ENCODE data around the gene APOL6. TPM values are rescaled to one million over a fixed set of nuclear protein-coding genes. Genes with fewer than 3 reads are reported as not detected.

APOL6 gene
- total and polyA plus RNA-seq, 2 of the 4 experiments (the other 2 are of a cell fraction) = 1.2 to 7.2 TPM

DNA sequence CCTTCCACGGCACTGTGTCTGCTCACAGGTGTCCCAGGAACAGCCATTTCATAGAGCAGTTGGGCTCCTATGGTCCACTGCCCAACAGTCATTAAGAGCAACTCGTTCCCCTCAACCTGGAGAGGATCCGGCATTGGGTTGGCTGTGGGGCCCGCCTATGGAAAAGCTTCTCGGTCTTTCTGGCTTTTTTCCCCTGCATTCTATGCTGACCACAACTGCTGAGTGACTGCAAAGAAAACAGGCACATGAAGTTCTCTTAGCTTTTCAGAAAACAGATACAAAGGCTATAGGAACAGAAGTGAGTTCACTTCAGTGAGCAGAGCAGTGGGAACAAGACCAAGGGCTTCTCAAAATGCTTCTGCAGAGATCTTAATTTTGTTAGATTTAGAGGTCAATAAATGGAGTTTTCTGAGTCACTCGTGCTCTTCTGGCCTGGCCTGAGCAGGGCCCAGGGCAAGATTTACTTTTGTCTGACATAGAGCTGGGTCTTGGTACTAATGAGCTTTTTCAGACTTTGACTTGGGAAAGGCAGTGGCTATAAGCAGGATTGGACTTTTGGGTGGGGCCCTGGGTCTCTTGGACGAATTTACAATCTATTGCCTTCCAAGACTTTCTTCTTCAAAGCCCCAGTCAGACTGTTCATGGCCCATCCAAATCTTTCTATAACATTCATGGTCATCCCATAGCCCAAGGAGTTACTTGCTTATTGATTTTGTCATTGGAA is 55.8 kb downstream of the APOL6 start:
- Histone ChIP-seq H2AK5ac (ENCODE audit: low read depth, low read length) (peak overlapping the region; percentile 74), H3K14ac (replicated peaks; ENCODE audit: low read depth, low read length) (peak overlapping the region; percentile 74), H3K9me3 (ENCODE audit: control insufficient read depth, insufficient read depth, low read length) (no peaks in the 10 kb centered on the region), H2BK15ac (ENCODE audit: low read depth, low read length) (peak overlapping the region; percentile 29; the same call in 2 of the 3 replicates), H3K4me2 (ENCODE audit: low read depth, low read length) (no peak overlapping the region), H3K56ac (ENCODE audit: extremely low read depth, insufficient read depth, low read length) (no peak overlapping the region), H2AFZ (replicated peaks; ENCODE audit: low read length, poor library complexity) (peak overlapping the region; percentile 53), H3K36me3 (ENCODE audit: control insufficient read depth, insufficient read depth, low read length) (no peaks in the 10 kb centered on the region), H3K18ac (ENCODE audit: low read depth, low read length) (peak overlapping the region; percentile 20), H2AK9ac (replicated peaks; ENCODE audit: low read depth, low read length, poor library complexity) (no peak overlapping the region), H3K9ac (ENCODE audit: low read depth, low read length) (no peak overlapping the region), H3K27ac (ENCODE audit: insufficient read depth, low read length) (no peak overlapping the region), H3K4me3 (ENCODE audit: insufficient read depth, low read depth, low read length) (no peak overlapping the region), H3K4ac (ENCODE audit: low read depth, low read length) (peak overlapping the region; percentile 31), H4K91ac (ENCODE audit: insufficient read depth, low read depth, low read length) (peak overlapping the region; percentile 68; the same call in 1 of the 2 replicates), H2BK20ac (ENCODE audit: low read depth, low read length) (peak overlapping the region; percentile 55), H4K20me1 (ENCODE audit: insufficient read depth, low read length) (no peaks in the 10 kb centered on the region; the same call in 1 of the 2 replicates), H2BK5ac (ENCODE audit: low read depth, low read length, poor library complexity, severe bottlenecking) (no peak overlapping the region), H3K23ac (ENCODE audit: low read depth, low read length) (no peak overlapping the region; the same call in 1 of the 2 replicates), H3K9me1 (ENCODE audit: insufficient read depth, low read length) (peaks cover 12% of the 10 kb centered on the region; the same call in 1 of the 2 replicates), H4K8ac (ENCODE audit: low read depth in 2 of 2, low read length in 2 of 2) (peak overlapping the region in 1 of 2 experiments; percentile 45; a peak in 2 of 4 replicates), H3K27me3 (ENCODE audit: control insufficient read depth, insufficient read depth, low read length) (no peaks in the 10 kb centered on the region), H4K5ac (ENCODE audit: low read depth, low read length) (peak overlapping the region; percentile 41; the same call in 1 of the 2 replicates), H2BK120ac (ENCODE audit: low read depth, low read length) (peak overlapping the region; percentile 58), H3K4me1 (ENCODE audit: control insufficient read depth, insufficient read depth, low read length) (peaks cover 18% of the 10 kb centered on the region), H3K79me1 (ENCODE audit: low read depth in 1 of 2, low read length in 2 of 2) (no peaks in the 10 kb centered on the region; a peak in 1 of 4 replicates)
- ChIA-PET CTCF (no interaction called here), POLR2A (ENCODE audit: unreplicated experiment) (interaction anchor here (0.7 kb wide), 1 partner anchor 13 kb away, joined by 3 read pairs; the partner anchor contains the start of gene APOL5)
- dilution Hi-C loops (cut with HindIII; ENCODE audit: low sequenced_read_pairs, unreplicated experiment) (no loop called here), intact Hi-C loops (cut with micrococcal nuclease) (no loop called here), in situ Hi-C loops (cut with MboI; ENCODE audit: low sequenced_read_pairs) (no loop called here)
- DNase-seq = peak; percentile 6
- peak; percentile 10; the same call in 1 of the 2 replicates for ATAC-seq (ENCODE audit: low read depth)
- BruUV-seq (replicated peaks) = no TSS peak
- 85% methylated on average over 6 of the region's 7 CpGs; no CpG with 5 or more reads in 1 of the 2 experiments for WGBS, 2 experiments (ENCODE audit: extremely low coverage in 2 of 2, insufficient read length in 1 of 2)
- TF ChIP-seq MAFK (IDR thresholded peaks at IDR 0.05; ENCODE audit: low read depth, low read length) (no peak), RCOR1 (IDR thresholded peaks at IDR 0.05; ENCODE audit: insufficient replicate concordance, low read length) (no peak), CEBPB (IDR thresholded peaks at IDR 0.05; ENCODE audit: low read depth, low read length) (no peak), FOS (IDR thresholded peaks at IDR 0.05; ENCODE audit: low read depth, low read length) (no peak), POLR2A (IDR thresholded peaks at IDR 0.05; ENCODE audit: low read depth, low read length) (no peak), BHLHE40 (IDR thresholded peaks at IDR 0.05; ENCODE audit: low read depth, low read length) (no peak), RFX5 (IDR thresholded peaks at IDR 0.05; ENCODE audit: low read depth, low read length) (no peak), NFE2L2 (IDR thresholded peaks at IDR 0.05; ENCODE audit: low read depth, low read length) (no peak), SMC3 (IDR thresholded peaks at IDR 0.05; ENCODE audit: low read depth, low read length) (no peak), CHD1 (IDR thresholded peaks at IDR 0.05; ENCODE audit: low read depth, low read length) (no peak), MXI1 (IDR thresholded peaks at IDR 0.05; ENCODE audit: borderline replicate concordance, low read depth, low read length) (no peak), RAD21 (IDR thresholded peaks at IDR 0.05; ENCODE audit: low read length) (no peak)
- TF ChIP-seq, protein P1, sequence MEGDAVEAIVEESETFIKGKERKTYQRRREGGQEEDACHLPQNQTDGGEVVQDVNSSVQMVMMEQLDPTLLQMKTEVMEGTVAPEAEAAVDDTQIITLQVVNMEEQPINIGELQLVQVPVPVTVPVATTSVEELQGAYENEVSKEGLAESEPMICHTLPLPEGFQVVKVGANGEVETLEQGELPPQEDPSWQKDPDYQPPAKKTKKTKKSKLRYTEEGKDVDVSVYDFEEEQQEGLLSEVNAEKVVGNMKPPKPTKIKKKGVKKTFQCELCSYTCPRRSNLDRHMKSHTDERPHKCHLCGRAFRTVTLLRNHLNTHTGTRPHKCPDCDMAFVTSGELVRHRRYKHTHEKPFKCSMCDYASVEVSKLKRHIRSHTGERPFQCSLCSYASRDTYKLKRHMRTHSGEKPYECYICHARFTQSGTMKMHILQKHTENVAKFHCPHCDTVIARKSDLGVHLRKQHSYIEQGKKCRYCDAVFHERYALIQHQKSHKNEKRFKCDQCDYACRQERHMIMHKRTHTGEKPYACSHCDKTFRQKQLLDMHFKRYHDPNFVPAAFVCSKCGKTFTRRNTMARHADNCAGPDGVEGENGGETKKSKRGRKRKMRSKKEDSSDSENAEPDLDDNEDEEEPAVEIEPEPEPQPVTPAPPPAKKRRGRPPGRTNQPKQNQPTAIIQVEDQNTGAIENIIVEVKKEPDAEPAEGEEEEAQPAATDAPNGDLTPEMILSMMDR (conservative IDR thresholded peaks at IDR 0.05; ENCODE audit: low read depth, low read length) = no peak
- TF ChIP-seq, protein P2, sequence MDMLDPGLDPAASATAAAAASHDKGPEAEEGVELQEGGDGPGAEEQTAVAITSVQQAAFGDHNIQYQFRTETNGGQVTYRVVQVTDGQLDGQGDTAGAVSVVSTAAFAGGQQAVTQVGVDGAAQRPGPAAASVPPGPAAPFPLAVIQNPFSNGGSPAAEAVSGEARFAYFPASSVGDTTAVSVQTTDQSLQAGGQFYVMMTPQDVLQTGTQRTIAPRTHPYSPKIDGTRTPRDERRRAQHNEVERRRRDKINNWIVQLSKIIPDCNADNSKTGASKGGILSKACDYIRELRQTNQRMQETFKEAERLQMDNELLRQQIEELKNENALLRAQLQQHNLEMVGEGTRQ (IDR thresholded peaks at IDR 0.05; ENCODE audit: low read depth, low read length) = no peak
- TF ChIP-seq, protein P3, sequence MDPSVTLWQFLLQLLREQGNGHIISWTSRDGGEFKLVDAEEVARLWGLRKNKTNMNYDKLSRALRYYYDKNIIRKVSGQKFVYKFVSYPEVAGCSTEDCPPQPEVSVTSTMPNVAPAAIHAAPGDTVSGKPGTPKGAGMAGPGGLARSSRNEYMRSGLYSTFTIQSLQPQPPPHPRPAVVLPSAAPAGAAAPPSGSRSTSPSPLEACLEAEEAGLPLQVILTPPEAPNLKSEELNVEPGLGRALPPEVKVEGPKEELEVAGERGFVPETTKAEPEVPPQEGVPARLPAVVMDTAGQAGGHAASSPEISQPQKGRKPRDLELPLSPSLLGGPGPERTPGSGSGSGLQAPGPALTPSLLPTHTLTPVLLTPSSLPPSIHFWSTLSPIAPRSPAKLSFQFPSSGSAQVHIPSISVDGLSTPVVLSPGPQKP (IDR thresholded peaks at IDR 0.05; ENCODE audit: borderline replicate concordance, low read depth, low read length) = no peak
